DOHH2 (cell line): Measurements from ENCODE around the gene CUBN.
"Not testable (repeated sequence)": the region's sequence is repeated elsewhere in the genome, so short reads cannot be mapped to it uniquely, and the experiment has no call there.

ENCODE experiments used
- H3F3A ChIP-seq: fragments of 200-600 bp; sonication (generic), shearing (Covaris generic); 2 replicates; pipeline ENCODE4 v1.6.0; 2016; ENCODE audit warnings: antibody characterized with exemption, mild to moderate bottlenecking; ENCODE audit not compliant: control insufficient read depth, insufficient read depth
- H3K27ac ChIP-seq: fragments of 200-600 bp; sonication (generic); 2 replicates; pipeline ENCODE4 v1.5.1; 2014; ENCODE audit warnings: low read depth, mild to moderate bottlenecking, low read length, moderate library complexity
- H3K27me3 ChIP-seq: fragments of 200-600 bp; sonication (generic); 2 replicates; pipeline ENCODE4 v1.6.1; 2014; ENCODE audit warnings: mild to moderate bottlenecking, low read length, mixed read lengths; ENCODE audit not compliant: control insufficient read depth
- H3K36me3 ChIP-seq: fragments of 200-600 bp; sonication (generic); 2 replicates; pipeline ENCODE4 v1.6.1; 2014; ENCODE audit warnings: mild to moderate bottlenecking, low read length, moderate library complexity, mixed read lengths; ENCODE audit not compliant: control insufficient read depth
- H3K4me1 ChIP-seq: fragments of 200-600 bp; sonication (generic); 2 replicates; pipeline ENCODE4 v1.6.1; 2014; ENCODE audit warnings: mild to moderate bottlenecking, low read length, mixed read lengths; ENCODE audit not compliant: control insufficient read depth
- H3K4me2 ChIP-seq: fragments of 200-600 bp; sonication (generic); 2 replicates; pipeline ENCODE4 v1.6.0; 2014; ENCODE audit warnings: mild to moderate bottlenecking, low read length, moderate library complexity
- H3K4me3 ChIP-seq: fragments of 200-600 bp; sonication (generic); 2 replicates; pipeline ENCODE4 v1.5.1; 2014; ENCODE audit warnings: mild to moderate bottlenecking, low read length, mixed read lengths
- H3K79me2 ChIP-seq: fragments of 200-600 bp; sonication (generic); 2 replicates; pipeline ENCODE4 v1.6.1; 2014; ENCODE audit warnings: mild to moderate bottlenecking, low read length, mixed read lengths; ENCODE audit not compliant: control insufficient read depth
- H3K9me2 ChIP-seq: fragments of 200-600 bp; sonication (generic); replicated peaks from 2 replicates; pipeline ENCODE4 v1.6.1; 2014; ENCODE audit warnings: mild to moderate bottlenecking, low read length, mixed read lengths; ENCODE audit not compliant: control insufficient read depth
- H3K9me3 ChIP-seq: fragments of 200-600 bp; sonication (generic); 2 replicates; pipeline ENCODE4 v1.6.1; 2014; ENCODE audit warnings: antibody characterized with exemption, low read length, mixed read lengths; ENCODE audit not compliant: control insufficient read depth, insufficient read depth
- H4K20me1 ChIP-seq: fragments of 200-600 bp; sonication (generic); 2 replicates; pipeline ENCODE4 v1.6.0; 2014; ENCODE audit warnings: low read depth, mild to moderate bottlenecking, antibody characterized with exemption, low read length, moderate library complexity; ENCODE audit not compliant: control insufficient read depth, insufficient read depth
- CTCF ChIP-seq: fragments of 200-600 bp; sonication (generic); IDR thresholded peaks from one replicate; pipeline ENCODE4 v1.5.1; 2014; ENCODE audit warnings: antibody characterized with exemption, mild to moderate bottlenecking, low read depth, low read length; ENCODE audit not compliant: poor library complexity, severe bottlenecking
- EZH2phosphoT487 ChIP-seq: fragments of 200-600 bp; sonication (generic); IDR thresholded peaks from 2 replicates; pipeline ENCODE4 v1.6.1; 2017; ENCODE audit warnings: borderline replicate concordance, mild to moderate bottlenecking, antibody characterized with exemption, low read length, moderate library complexity, mixed read lengths

Gene CUBN

GRCh38 chr10:17022466-17022825, 107.2 kb downstream of the CUBN start:
- no peak overlapping the region for H3K4me2 ChIP-seq
- H3K27ac ChIP-seq = no peak overlapping the region
- no peak overlapping the region for H3K4me3 ChIP-seq
- no peaks in the 10 kb centered on the region for H4K20me1 ChIP-seq
- H3K79me2 ChIP-seq = no peaks in the 10 kb centered on the region
- H3F3A ChIP-seq = no peaks in the 10 kb centered on the region
- TF ChIP-seq EZH2phosphoT487 (no peak), CTCF (no peak)
- H3K9me2 ChIP-seq = no peaks in the 10 kb centered on the region
- H3K36me3 ChIP-seq = no peaks in the 10 kb centered on the region
- peaks cover 3% of the 10 kb centered on the region; the same call in 1 of the 2 replicates for H3K27me3 ChIP-seq
- H3K9me3 ChIP-seq = peaks cover 5% of the 10 kb centered on the region; the same call in 1 of the 2 replicates
- H3K4me1 ChIP-seq = no peaks in the 10 kb centered on the region

- Histone ChIP-seq H3K27me3 (peaks cover 3% of the 10 kb centered on the region; the same call in 1 of the 2 replicates), H3K9me2 (no peaks in the 10 kb centered on the region), H3K4me2 (no peak overlapping the region), H3F3A (no peaks in the 10 kb centered on the region), H3K36me3 (no peaks in the 10 kb centered on the region), H4K20me1 (no peaks in the 10 kb centered on the region), H3K79me2 (no peaks in the 10 kb centered on the region), H3K27ac (no peak overlapping the region), H3K4me1 (no peaks in the 10 kb centered on the region), H3K9me3 (peaks cover 5% of the 10 kb centered on the region; the same call in 1 of the 2 replicates), H3K4me3 (no peak overlapping the region)
- no peak for TF ChIP-seq EZH2phosphoT487
- TF ChIP-seq CTCF = no peak
Measured at GRCh38 chr10:17021656-17022465, 107.8 kb downstream of the CUBN start.

- no peaks in the 10 kb centered on the region for H3K79me2 ChIP-seq
- H3K4me2 ChIP-seq = no peak overlapping the region
- H3K27me3 ChIP-seq = peaks cover 3% of the 10 kb centered on the region; the same call in 1 of the 2 replicates
- H3K36me3 ChIP-seq = no peaks in the 10 kb centered on the region
- H3K4me3 ChIP-seq = no peak overlapping the region
- peaks cover 5% of the 10 kb centered on the region; the same call in 1 of the 2 replicates for H3K9me3 ChIP-seq
- TF ChIP-seq CTCF (no peak), EZH2phosphoT487 (no peak)
- H4K20me1 ChIP-seq = no peaks in the 10 kb centered on the region
- no peaks in the 10 kb centered on the region for H3K4me1 ChIP-seq
- no peaks in the 10 kb centered on the region for H3F3A ChIP-seq
- H3K9me2 ChIP-seq = no peaks in the 10 kb centered on the region
- no peak overlapping the region for H3K27ac ChIP-seq
Measured at GRCh38 chr10:17019696-17020095, 109.9 kb downstream of the CUBN start.

- H3K27ac ChIP-seq, H3K79me2 ChIP-seq, H3K27me3 ChIP-seq, H3K36me3 ChIP-seq, H3F3A ChIP-seq, H3K4me1 ChIP-seq, H3K4me3 ChIP-seq, H3K9me2 ChIP-seq, H3K4me2 ChIP-seq, H3K9me3 ChIP-seq, H4K20me1 ChIP-seq: not testable (repeated sequence)
Measured at GRCh38 chr10:17013131-17013983, 116.3 kb downstream of the CUBN start.

- not testable (repeated sequence) for H3K27ac ChIP-seq, H4K20me1 ChIP-seq, H3K9me3 ChIP-seq, H3K27me3 ChIP-seq, H3K4me3 ChIP-seq, H3F3A ChIP-seq, H3K9me2 ChIP-seq, H3K79me2 ChIP-seq, H3K36me3 ChIP-seq, H3K4me2 ChIP-seq, H3K4me1 ChIP-seq
Measured at GRCh38 chr10:17012731-17013130, 116.9 kb downstream of the CUBN start.
